Stimulated activated CD4-positive, alpha-beta T cell treated with anti-CD3 and anti-CD28 coated beads, Interleukin-15, amount 100 ng/mL, for 24 hours (primary cell): ENCODE data around the gene STX8.
A peak's percentile ranks its signal among the peaks of the same experiment; 100 is the strongest.
"Not testable (repeated sequence)": the region's sequence is repeated elsewhere in the genome, so short reads cannot be mapped to it uniquely, and the experiment has no call there.

ENCODE experiments used
- DNase-seq: peaks from one replicate; pipeline ENCODE4 v3.0.0-alpha.2; 2020

STX8 gene

GRCh38 chr17:9383826-9384225 lies 191.8 kb downstream of the STX8 start:
- DNase-seq = no peak

GRCh38 chr17:9382626-9383025 lies 193.0 kb downstream of the STX8 start:
- DNase-seq = no peak

GRCh38 chr17:9381068-9381467 lies 194.6 kb downstream of the STX8 start:
- no peak for DNase-seq

GRCh38 chr17:9380361-9380760 lies 195.3 kb downstream of the STX8 start:
- no peak for DNase-seq

- DNase-seq = not testable (repeated sequence)
These were observed 199.4 kb downstream of the STX8 start for GRCh38 chr17:9376177-9376576.

- no peak for DNase-seq
These were observed 204.6 kb downstream of the STX8 start for GRCh38 chr17:9371019-9371418.

- DNase-seq = no peak
These were observed 205.2 kb downstream of the STX8 start for GRCh38 chr17:9370467-9370866.

- no peak for DNase-seq
These were observed 207.0 kb downstream of the STX8 start for GRCh38 chr17:9368631-9369030.

GRCh38 chr17:9367156-9367555 lies 208.5 kb downstream of the STX8 start:
- no peak for DNase-seq

- no peak for DNase-seq
These were observed 210.7 kb downstream of the STX8 start for GRCh38 chr17:9364837-9365430.

- DNase-seq = peak; percentile 31
These were observed 211.9 kb downstream of the STX8 start for GRCh38 chr17:9363440-9364350.

- DNase-seq = no peak
These were observed 214.2 kb downstream of the STX8 start for GRCh38 chr17:9361188-9361955.

- DNase-seq = no peak
These were observed 214.9 kb downstream of the STX8 start for GRCh38 chr17:9360677-9361081.

GRCh38 chr17:9356488-9356911 lies 219.1 kb downstream of the STX8 start:
- DNase-seq = no peak

- DNase-seq = no peak
These were observed 219.8 kb downstream of the STX8 start for GRCh38 chr17:9355846-9356245.

- DNase-seq = not testable (repeated sequence)
These were observed 220.4 kb downstream of the STX8 start for GRCh38 chr17:9355231-9355630.

GRCh38 chr17:9350080-9350479 lies 225.5 kb downstream of the STX8 start:
- DNase-seq = no peak

GRCh38 chr17:9346296-9346926 lies 229.2 kb downstream of the STX8 start:
- DNase-seq = peak; percentile 10

GRCh38 chr17:9343516-9343915 lies 232.1 kb downstream of the STX8 start:
- DNase-seq = no peak

- no peak for DNase-seq
These were observed 233.4 kb downstream of the STX8 start for GRCh38 chr17:9342225-9342624.

GRCh38 chr17:9339958-9340357 lies 235.7 kb downstream of the STX8 start:
- no peak for DNase-seq

GRCh38 chr17:9339482-9339881 lies 236.1 kb downstream of the STX8 start:
- not testable (repeated sequence) for DNase-seq

GRCh38 chr17:9336817-9337216 lies 238.8 kb downstream of the STX8 start:
- no peak for DNase-seq
